ENCODE data around the gene PVALB. TPM values are rescaled to one million over a fixed set of nuclear protein-coding genes. Genes with fewer than 3 reads are reported as not detected.

Gene PVALB
- total and polyA plus RNA-seq, 2 of the 4 experiments (the other 2 are of a cell fraction) = not detected

DNA sequence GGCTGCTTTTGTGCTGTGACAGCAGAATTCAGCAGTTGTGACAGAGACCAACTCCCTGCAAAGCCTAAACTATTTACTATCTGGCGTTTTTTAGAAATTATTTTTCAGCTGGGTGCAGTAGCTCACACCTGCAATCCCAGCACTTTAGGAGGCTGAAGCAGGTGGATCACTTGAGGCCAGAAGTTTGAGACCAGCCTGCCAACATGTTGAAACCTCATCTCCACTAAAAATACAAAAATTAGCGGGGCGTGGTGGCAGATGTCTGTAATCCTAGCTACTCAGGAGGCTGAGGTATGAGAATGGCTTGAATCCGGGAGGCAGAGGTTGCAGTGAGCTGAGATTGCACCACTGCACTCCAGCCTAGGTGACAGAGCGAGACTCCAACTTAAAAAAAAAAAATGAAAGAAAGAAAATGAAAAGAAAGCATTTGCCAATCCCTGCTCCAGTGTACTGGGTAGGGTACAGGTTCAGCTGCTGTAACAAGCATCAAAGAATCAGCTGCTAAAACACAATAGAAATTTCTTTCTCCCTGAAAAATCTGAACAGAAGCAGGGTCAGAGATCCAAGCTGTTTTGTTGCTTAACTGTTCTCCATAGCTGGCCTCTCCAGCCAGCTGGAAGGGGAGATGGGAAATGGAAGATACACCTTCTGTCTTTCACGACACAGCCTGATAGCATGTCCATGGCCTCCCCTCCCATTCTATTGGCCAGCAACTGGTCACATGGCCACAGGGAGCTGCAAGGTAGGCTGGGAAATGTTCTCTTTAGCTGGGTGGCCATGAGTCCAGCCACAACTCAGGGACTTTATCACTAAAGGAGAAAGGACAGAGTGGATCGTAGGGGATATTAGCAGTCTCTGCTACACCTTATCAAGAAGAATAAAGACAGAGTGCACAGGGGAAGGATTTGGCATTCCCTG is 35.5 kb upstream of the PVALB start:
- H2BK20ac ChIP-seq (ENCODE audit: low read depth, low read length) = no peak overlapping the region
- CTCF ChIA-PET = interaction anchor here (0.6 to 1.2 kb wide), 2 partner anchors 108 to 168 kb away, joined by 4 read pairs; no protein-coding TSS in a partner anchor
- H4K91ac ChIP-seq (ENCODE audit: insufficient read depth, low read depth, low read length) = no peak overlapping the region
- 58% methylated on average over 2 of the region's 7 CpGs; no CpG with 5 or more reads in 1 of the 2 experiments for WGBS, 2 experiments (ENCODE audit: extremely low coverage in 2 of 2, insufficient read length in 1 of 2)
- H2BK5ac ChIP-seq (ENCODE audit: low read depth, low read length, poor library complexity, severe bottlenecking) = no peak overlapping the region
- no peaks in the 10 kb centered on the region for H3K4me1 ChIP-seq (ENCODE audit: control insufficient read depth, insufficient read depth, low read length)
- intact Hi-C loops (cut with micrococcal nuclease) (no loop called here), in situ Hi-C loops (cut with MboI; ENCODE audit: low sequenced_read_pairs) (no loop called here), dilution Hi-C loops (cut with HindIII; ENCODE audit: low sequenced_read_pairs, unreplicated experiment) (no loop called here)
- no peak overlapping the region for H3K27ac ChIP-seq (ENCODE audit: insufficient read depth, low read length)
- BruUV-seq (replicated peaks) = no TSS peak
- H4K20me1 ChIP-seq (ENCODE audit: insufficient read depth, low read length) = no peaks in the 10 kb centered on the region
- H3K23ac ChIP-seq (ENCODE audit: low read depth, low read length) = no peak overlapping the region
- H3K36me3 ChIP-seq (ENCODE audit: control insufficient read depth, insufficient read depth, low read length) = no peaks in the 10 kb centered on the region
- ATAC-seq (ENCODE audit: low read depth) (no peak), DNase-seq (no peak)
- no peaks in the 10 kb centered on the region for H3K9me1 ChIP-seq (ENCODE audit: insufficient read depth, low read length)
- no peak overlapping the region for H4K8ac ChIP-seq (ENCODE audit: low read depth in 2 of 2, low read length in 2 of 2)
- H2AFZ ChIP-seq (replicated peaks; ENCODE audit: low read length, poor library complexity) = no peak overlapping the region
- TF ChIP-seq, protein P1, sequence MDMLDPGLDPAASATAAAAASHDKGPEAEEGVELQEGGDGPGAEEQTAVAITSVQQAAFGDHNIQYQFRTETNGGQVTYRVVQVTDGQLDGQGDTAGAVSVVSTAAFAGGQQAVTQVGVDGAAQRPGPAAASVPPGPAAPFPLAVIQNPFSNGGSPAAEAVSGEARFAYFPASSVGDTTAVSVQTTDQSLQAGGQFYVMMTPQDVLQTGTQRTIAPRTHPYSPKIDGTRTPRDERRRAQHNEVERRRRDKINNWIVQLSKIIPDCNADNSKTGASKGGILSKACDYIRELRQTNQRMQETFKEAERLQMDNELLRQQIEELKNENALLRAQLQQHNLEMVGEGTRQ (IDR thresholded peaks at IDR 0.05; ENCODE audit: low read depth, low read length) = peak; percentile 39
- TF ChIP-seq MAZ (IDR thresholded peaks at IDR 0.05; ENCODE audit: borderline replicate concordance, low read depth, low read length) = no peak
- no peak overlapping the region for H3K18ac ChIP-seq (ENCODE audit: low read depth, low read length)
- H3K4ac ChIP-seq (ENCODE audit: low read depth, low read length) = no peak overlapping the region
- H2AK5ac ChIP-seq (ENCODE audit: low read depth, low read length) = no peak overlapping the region
- H3K27me3 ChIP-seq (ENCODE audit: control insufficient read depth, insufficient read depth, low read length) = peaks cover 41% of the 10 kb centered on the region
- no peak overlapping the region for H3K4me2 ChIP-seq (ENCODE audit: low read depth, low read length)
- H3K4me3 ChIP-seq (ENCODE audit: insufficient read depth, low read depth, low read length) = no peak overlapping the region
- H3K79me1 ChIP-seq (ENCODE audit: low read depth in 1 of 2, low read length in 2 of 2) = no peaks in the 10 kb centered on the region
- no peak overlapping the region for H3K9ac ChIP-seq (ENCODE audit: low read depth, low read length)
- no peak overlapping the region for H2BK15ac ChIP-seq (ENCODE audit: low read depth, low read length)
- no peak overlapping the region for H4K5ac ChIP-seq (ENCODE audit: low read depth, low read length)
- POLR2A ChIA-PET (ENCODE audit: unreplicated experiment) = interaction anchor here (0.6 kb wide), 1 partner anchor 308 kb away, joined by 3 read pairs; no protein-coding TSS in a partner anchor
- H2AK9ac ChIP-seq (replicated peaks; ENCODE audit: low read depth, low read length, poor library complexity) = no peak overlapping the region
- peaks cover 2% of the 10 kb centered on the region for H3K9me3 ChIP-seq (ENCODE audit: control insufficient read depth, insufficient read depth, low read length)
- H2BK120ac ChIP-seq (ENCODE audit: low read depth, low read length) = no peak overlapping the region
- H3K14ac ChIP-seq (replicated peaks; ENCODE audit: low read depth, low read length) = no peak overlapping the region
- H3K56ac ChIP-seq (ENCODE audit: extremely low read depth, insufficient read depth, low read length) = no peak overlapping the region
